Progenitor cell of endocrine pancreas (in vitro differentiated cells): ENCODE measurements around the gene CA5A. TPM values are rescaled to one million over a fixed set of nuclear protein-coding genes. Genes with fewer than 3 reads are reported as not detected.
"Not testable (repeated sequence)": the region's sequence is repeated elsewhere in the genome, so short reads cannot be mapped to it uniquely, and the experiment has no call there.

Experiments
- DNase-seq: peaks from one replicate; pipeline ENCODE4 v3.0.0; 2021; ENCODE audit warnings: low spot score; ENCODE audit not compliant: unreplicated experiment
- H3K27ac Mint-ChIP-seq: 2 replicates; pipeline ENCODE4 v1.8.0; 2021; ENCODE audit warnings: mild to moderate bottlenecking, moderate library complexity, mixed read lengths
- H3K27me3 Mint-ChIP-seq: 2 replicates; pipeline ENCODE4 v1.8.0; 2021; ENCODE audit warnings: mixed read lengths
- H3K36me3 Mint-ChIP-seq: 2 replicates; pipeline ENCODE4 v1.8.0; 2022; ENCODE audit warnings: mixed read lengths; ENCODE audit not compliant: insufficient read depth
- H3K4me1 Mint-ChIP-seq: 2 replicates; pipeline ENCODE4 v1.8.0; 2021; ENCODE audit warnings: low read depth, mixed read lengths
- H3K4me3 Mint-ChIP-seq: 2 replicates; pipeline ENCODE4 v1.8.0; 2021; ENCODE audit warnings: low read depth, mild to moderate bottlenecking, moderate library complexity, mixed read lengths
- H3K9me3 Mint-ChIP-seq: 2 replicates; pipeline ENCODE4 v1.8.0; 2021; ENCODE audit warnings: low read depth, mixed read lengths
- CTCF ChIP-seq: fragments of 200-600 bp; sonication (generic); IDR thresholded peaks from one replicate; pipeline ENCODE4 v1.5.0; 2021; ENCODE audit warnings: antibody characterized with exemption, mild to moderate bottlenecking; ENCODE audit not compliant: unreplicated experiment
- total RNA-seq: library from RNA; stranded (reverse); gene quantifications from 2 replicates; pipeline ENCODE4 v1.2.1, GENCODE V29; 2021

The CA5A gene
- total RNA-seq, 1 donor from 2014 or later = 0.36 TPM

GRCh38 chr16:87918866-87919680, 17.3 kb downstream of the CA5A start:
- H3K9me3 Mint-ChIP-seq = no peaks in the 10 kb centered on the region
- no peaks in the 10 kb centered on the region for H3K36me3 Mint-ChIP-seq
- H3K27ac Mint-ChIP-seq = no peak overlapping the region
- H3K4me3 Mint-ChIP-seq = no peak overlapping the region
- no peak for TF ChIP-seq CTCF
- no peak for DNase-seq
- no peaks in the 10 kb centered on the region for H3K4me1 Mint-ChIP-seq
- H3K27me3 Mint-ChIP-seq = peaks cover 9% of the 10 kb centered on the region

DNA sequence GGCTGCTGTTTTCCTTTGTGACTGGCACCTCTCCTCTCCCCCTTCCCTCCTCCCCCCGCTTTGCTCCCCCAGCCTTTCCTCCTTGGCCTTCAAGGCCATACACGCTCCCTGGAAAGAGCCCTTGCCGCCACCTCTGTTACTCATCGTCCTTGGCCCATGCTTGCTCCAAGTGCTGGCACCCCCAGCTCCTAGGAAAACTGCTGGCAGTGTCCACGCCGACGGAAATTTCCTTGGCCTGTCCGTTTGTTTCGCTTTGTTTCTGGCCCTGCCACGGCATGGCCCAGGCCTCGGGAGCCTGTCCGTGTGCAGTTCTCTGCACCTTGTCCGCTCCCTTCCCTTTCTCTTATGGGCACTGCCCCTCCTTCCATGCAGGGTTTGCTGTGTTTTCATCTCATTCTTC, 18.0 kb downstream of the CA5A start:
- no peaks in the 10 kb centered on the region for H3K4me1 Mint-ChIP-seq
- H3K9me3 Mint-ChIP-seq = no peaks in the 10 kb centered on the region
- H3K27ac Mint-ChIP-seq = no peak overlapping the region
- no peaks in the 10 kb centered on the region for H3K36me3 Mint-ChIP-seq
- no peak overlapping the region for H3K4me3 Mint-ChIP-seq
- no peak for DNase-seq
- TF ChIP-seq CTCF = no peak
- H3K27me3 Mint-ChIP-seq = peaks cover 9% of the 10 kb centered on the region

GRCh38 chr16:87917503-87917902, 18.8 kb downstream of the CA5A start:
- DNase-seq = no peak
- Mint-ChIP-seq H3K27ac (peak overlapping the region; percentile 52), H3K4me3 (no peak overlapping the region), H3K9me3 (no peaks in the 10 kb centered on the region), H3K4me1 (no peaks in the 10 kb centered on the region), H3K27me3 (peaks cover 11% of the 10 kb centered on the region), H3K36me3 (no peaks in the 10 kb centered on the region)
- no peak for TF ChIP-seq CTCF

DNA sequence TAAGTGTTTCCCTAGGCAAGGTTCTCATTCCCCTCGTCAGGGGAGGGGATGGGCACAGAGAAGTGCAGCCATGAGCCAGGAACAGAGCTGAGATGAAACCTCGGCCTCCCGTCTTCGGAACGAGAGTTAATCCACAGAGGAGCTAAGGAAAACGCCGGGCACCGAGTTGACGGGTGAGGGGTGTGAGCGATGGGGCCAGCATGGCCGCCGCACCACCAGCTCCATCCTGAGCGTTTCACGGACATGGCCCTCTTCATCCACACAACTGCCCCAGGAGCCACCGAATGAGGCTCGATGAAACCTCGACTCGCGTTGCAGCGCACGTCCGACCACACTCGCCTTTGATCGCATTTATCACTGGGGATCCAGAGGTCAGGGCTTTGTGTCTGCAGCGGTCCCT, 21.5 kb downstream of the CA5A start:
- no peak overlapping the region for H3K4me3 Mint-ChIP-seq
- H3K27me3 Mint-ChIP-seq = peaks cover 14% of the 10 kb centered on the region
- H3K4me1 Mint-ChIP-seq = no peaks in the 10 kb centered on the region
- no peaks in the 10 kb centered on the region for H3K36me3 Mint-ChIP-seq
- no peak for TF ChIP-seq CTCF
- no peak overlapping the region for H3K27ac Mint-ChIP-seq
- H3K9me3 Mint-ChIP-seq = no peaks in the 10 kb centered on the region
- no peak for DNase-seq

GRCh38 chr16:87914021-87914725, 22.2 kb downstream of the CA5A start:
- H3K9me3 Mint-ChIP-seq, DNase-seq, H3K36me3 Mint-ChIP-seq, H3K27ac Mint-ChIP-seq, H3K4me3 Mint-ChIP-seq, H3K4me1 Mint-ChIP-seq: not testable (repeated sequence)
- H3K27me3 Mint-ChIP-seq = peaks cover 18% of the 10 kb centered on the region

DNA sequence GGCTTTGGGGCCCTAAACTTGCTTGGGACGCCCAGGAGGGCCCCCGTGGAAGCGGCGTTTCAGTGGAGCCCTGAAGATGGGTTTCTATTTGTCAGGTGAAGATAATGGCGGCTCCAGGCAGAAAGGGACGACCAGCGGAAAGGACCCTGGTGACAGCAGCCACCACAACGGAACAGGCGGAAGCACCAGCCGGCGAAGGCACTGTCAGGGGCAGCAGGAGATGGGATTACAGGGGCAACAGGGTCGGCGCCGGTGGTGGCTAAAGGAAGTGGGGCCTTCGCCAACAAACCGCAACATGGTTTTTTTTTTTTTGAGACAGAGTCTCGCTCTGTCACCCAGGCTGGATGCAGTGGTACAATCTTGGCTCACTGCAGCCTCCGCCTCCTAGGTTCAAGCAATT, 23.6 kb downstream of the CA5A start:
- not testable (repeated sequence) for H3K9me3 Mint-ChIP-seq, H3K4me1 Mint-ChIP-seq, H3K36me3 Mint-ChIP-seq, H3K4me3 Mint-ChIP-seq, DNase-seq
- Mint-ChIP-seq H3K27ac (peak overlapping the region; percentile 11), H3K27me3 (peaks cover 19% of the 10 kb centered on the region)

DNA sequence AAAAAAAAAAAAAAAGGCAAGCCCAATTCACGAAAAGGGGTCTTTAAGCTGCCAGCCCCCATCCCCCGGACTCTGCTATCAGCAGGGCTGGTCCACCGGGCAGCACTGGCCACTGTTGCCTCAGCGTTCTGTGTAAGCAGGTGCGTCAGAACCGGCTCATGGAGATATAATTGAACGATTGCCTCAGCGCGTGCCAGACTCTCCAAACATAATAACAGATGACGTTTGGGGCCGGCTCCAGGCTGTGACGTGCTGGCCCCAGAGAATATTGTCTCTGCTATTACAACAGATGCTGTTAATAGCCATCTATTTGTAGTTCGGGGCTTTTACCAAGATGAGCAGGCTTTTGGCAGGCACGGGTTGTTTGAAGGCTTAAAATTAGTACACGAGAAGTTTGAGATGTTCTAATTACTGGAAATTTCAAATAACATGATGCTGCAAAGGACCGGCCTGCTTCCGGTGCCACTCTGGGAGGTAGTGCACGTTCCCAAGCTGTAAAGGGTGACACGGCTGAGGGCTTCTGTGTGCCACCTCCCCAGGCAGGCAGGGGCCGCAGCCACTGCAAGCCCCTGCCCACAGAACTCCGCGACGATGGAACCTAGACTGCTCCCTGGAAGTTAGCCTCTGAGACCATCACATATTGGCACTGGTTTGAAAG, 25.1 kb downstream of the CA5A start:
- not testable (repeated sequence) for H3K4me3 Mint-ChIP-seq, H3K4me1 Mint-ChIP-seq, H3K9me3 Mint-ChIP-seq, H3K36me3 Mint-ChIP-seq, DNase-seq
- H3K27ac Mint-ChIP-seq = peak overlapping the region; percentile 56
- H3K27me3 Mint-ChIP-seq = peaks cover 17% of the 10 kb centered on the region
